Esophagus (tissue), 2 donors: ENCODE results near the gene POLA2. TPM values are rescaled to one million over a fixed set of nuclear protein-coding genes. Genes with fewer than 3 reads are reported as not detected.
"Not testable (repeated sequence)": the region's sequence is repeated elsewhere in the genome, so short reads cannot be mapped to it uniquely, and the experiment has no call there.

ENCODE experiments used
- H3K27ac ChIP-seq, 2 donors: one replicate each; pipeline ENCODE4 v1.5.1; 2013; ENCODE audit warnings: low read depth in 2 of 2, mild to moderate bottlenecking in 2 of 2, inconsistent platforms in 1 of 2, low read length in 1 of 2, moderate library complexity in 1 of 2
- H3K27me3 ChIP-seq, 2 donors: one replicate each; pipeline ENCODE4 v1.6.1; 2013; ENCODE audit warnings: low read length in 2 of 2, control low read depth in 1 of 2, mild to moderate bottlenecking in 1 of 2; ENCODE audit not compliant: insufficient read depth in 2 of 2, control insufficient read depth in 1 of 2
- H3K36me3 ChIP-seq, 2 donors: one replicate each; pipeline ENCODE4 v1.6.1; 2013; ENCODE audit warnings: low read length in 1 of 2; ENCODE audit not compliant: control insufficient read depth in 2 of 2, insufficient read depth in 2 of 2
- H3K4me1 ChIP-seq, 2 donors: one replicate each; pipeline ENCODE4 v1.6.1; 2013; ENCODE audit warnings: low read length in 1 of 2; ENCODE audit not compliant: control insufficient read depth in 2 of 2, insufficient read depth in 2 of 2
- H3K4me3 ChIP-seq, 2 donors: one replicate each; pipeline ENCODE4 v1.5.1; 2013; ENCODE audit warnings: low read length in 2 of 2, mild to moderate bottlenecking in 2 of 2, low read depth in 1 of 2, moderate library complexity in 1 of 2
- H3K9me3 ChIP-seq, 2 donors: one replicate each; pipeline ENCODE4 v1.6.1; 2013; ENCODE audit warnings: mild to moderate bottlenecking in 2 of 2, low read depth in 1 of 2, low read length in 1 of 2, moderate library complexity in 1 of 2; ENCODE audit not compliant: control insufficient read depth in 2 of 2, insufficient read depth in 1 of 2
- WGBS, 2 donors: extraction: QIAGEN DNeasy Blood & Tissue Kit; methylation state at CpG; one replicate each; pipeline ENCODE4 v1.1.7; 2013; 5-methylcytosine and 5-hydroxymethylcytosine counted together
- polyA plus RNA-seq, 2 donors: library from polyadenylated mRNA; stranded (reverse); fragments of 200-250 nt; gene quantifications; one replicate each; pipeline ENCODE4 v1.2.3, GENCODE V29; 2013
- donor health status: healthy with polysubstance abuse.
- donor health status: Bipolar disorder and iron deficiency.

Gene POLA2
- polyA plus RNA-seq, 2 donors, result 8.5 to 9.2 TPM

GRCh38 chr11:65241134-65241533 is 20.6 kb upstream of the POLA2 start:
- H3K4me1 ChIP-seq, result no peaks in the 10 kb centered on the region

GRCh38 chr11:65241692-65242091 is 20.1 kb upstream of the POLA2 start:
- no peaks in the 10 kb centered on the region for H3K36me3 ChIP-seq
- H3K4me1 ChIP-seq, result no peaks in the 10 kb centered on the region
- no peaks in the 10 kb centered on the region for H3K27me3 ChIP-seq
- no peak overlapping the region for H3K27ac ChIP-seq
- H3K4me3 ChIP-seq, result no peak overlapping the region
- H3K9me3 ChIP-seq, result no peaks in the 10 kb centered on the region

More at GRCh38 chr11:65241134-65241533, 20.6 kb upstream of the POLA2 start:
- no peaks in the 10 kb centered on the region for H3K27me3 ChIP-seq
- peaks cover 0 to 2% of the 10 kb centered on the region in 2 donors for H3K36me3 ChIP-seq
- no peaks in the 10 kb centered on the region for H3K9me3 ChIP-seq
- no peak overlapping the region for H3K4me3 ChIP-seq
- H3K27ac ChIP-seq, result no peak overlapping the region
- 72% methylated on average over 5 of the region's 5 CpGs for whole genome bisulfite sequencing, 2 donors

GRCh38 chr11:65242389-65242788 is 19.4 kb upstream of the POLA2 start:
- Histone ChIP-seq H3K36me3 (no peaks in the 10 kb centered on the region), H3K9me3 (no peaks in the 10 kb centered on the region), H3K4me3 (no peak overlapping the region), H3K4me1 (no peaks in the 10 kb centered on the region), H3K27me3 (no peaks in the 10 kb centered on the region), H3K27ac (no peak overlapping the region)
- 71 to 79% methylated on average over 6 of the region's 6 CpGs for WGBS, 2 donors

- no peaks in the 10 kb centered on the region for H3K36me3 ChIP-seq
- 41 to 51% methylated on average over 4 of the region's 4 CpGs for WGBS, 2 donors
- H3K27me3 ChIP-seq, result no peaks in the 10 kb centered on the region
- no peak overlapping the region for H3K27ac ChIP-seq
- H3K4me1 ChIP-seq, result no peaks in the 10 kb centered on the region
- no peaks in the 10 kb centered on the region for H3K9me3 ChIP-seq
- H3K4me3 ChIP-seq, result no peak overlapping the region
Observed at GRCh38 chr11:65243797-65244196, 18.0 kb upstream of the POLA2 start.

GRCh38 chr11:65245046-65245445 is 16.7 kb upstream of the POLA2 start:
- H3K27me3 ChIP-seq, H3K4me1 ChIP-seq, H3K36me3 ChIP-seq, H3K27ac ChIP-seq, H3K4me3 ChIP-seq, H3K9me3 ChIP-seq: not testable (repeated sequence)
- WGBS, 2 donors, result 92 to 94% methylated on average over 8 of the region's 8 CpGs

GRCh38 chr11:65246506-65246905 is 15.3 kb upstream of the POLA2 start:
- H3K4me3 ChIP-seq, result no peak overlapping the region
- H3K9me3 ChIP-seq, result no peaks in the 10 kb centered on the region
- no peaks in the 10 kb centered on the region for H3K36me3 ChIP-seq
- no peaks in the 10 kb centered on the region for H3K4me1 ChIP-seq
- no peak overlapping the region for H3K27ac ChIP-seq
- no peaks in the 10 kb centered on the region for H3K27me3 ChIP-seq
- 77 to 81% methylated on average over 5 of the region's 5 CpGs for WGBS, 2 donors

- not testable (repeated sequence) for H3K27ac ChIP-seq, H3K4me1 ChIP-seq, H3K27me3 ChIP-seq, H3K9me3 ChIP-seq, H3K4me3 ChIP-seq, H3K36me3 ChIP-seq
- WGBS, 2 donors, result 81 to 83% methylated on average over 9 of the region's 9 CpGs
Observed at GRCh38 chr11:65248184-65248710, 13.5 kb upstream of the POLA2 start.

GRCh38 chr11:65251476-65251875 is 10.3 kb upstream of the POLA2 start:
- Histone ChIP-seq H3K9me3 (no peaks in the 10 kb centered on the region), H3K4me1 (no peaks in the 10 kb centered on the region), H3K4me3 (no peak overlapping the region), H3K27ac (no peak overlapping the region), H3K36me3 (no peaks in the 10 kb centered on the region), H3K27me3 (no peaks in the 10 kb centered on the region)
- 83 to 87% methylated on average over 9 of the region's 9 CpGs for WGBS, 2 donors

GRCh38 chr11:65254724-65255123 is 7.0 kb upstream of the POLA2 start:
- no peaks in the 10 kb centered on the region for H3K36me3 ChIP-seq
- H3K27ac ChIP-seq, result no peak overlapping the region
- H3K9me3 ChIP-seq, result no peaks in the 10 kb centered on the region
- H3K4me1 ChIP-seq, result no peaks in the 10 kb centered on the region
- whole genome bisulfite sequencing, 2 donors, result 70 to 75% methylated on average over 6 of the region's 6 CpGs
- no peaks in the 10 kb centered on the region for H3K27me3 ChIP-seq
- H3K4me3 ChIP-seq, result no peak overlapping the region

GRCh38 chr11:65258988-65259387 is 2.8 kb upstream of the POLA2 start:
- Histone ChIP-seq H3K36me3 (no peaks in the 10 kb centered on the region), H3K4me3 (no peak overlapping the region), H3K9me3 (no peaks in the 10 kb centered on the region), H3K27ac (no peak overlapping the region), H3K4me1 (peaks cover 0 to 2% of the 10 kb centered on the region in 2 donors), H3K27me3 (no peaks in the 10 kb centered on the region)
- 79 to 82% methylated on average over 5 of the region's 5 CpGs for WGBS, 2 donors
